Right renal pelvis (tissue), 4 donors: ENCODE data around the gene UBTF. TPM values are rescaled to one million over a fixed set of nuclear protein-coding genes. Genes with fewer than 3 reads are reported as not detected.

Experiments
- DNase-seq, 4 donors: peaks; one replicate each; pipeline ENCODE4 v3.0.0-alpha.2; 2013; ENCODE audit warnings: low read depth in 4 of 4, low spot score in 3 of 4, missing footprints in 1 of 4
- polyA plus RNA-seq, 4 donors: library from polyadenylated mRNA; unstranded; fragments of 120-200 nt; gene quantifications; one replicate each; pipeline ENCODE4 v1.2.1, GENCODE V29; 2013; ENCODE audit not compliant: insufficient read length in 4 of 4

The UBTF gene
- polyA plus RNA-seq, 4 donors, result 126 to 130 (median 128) TPM

GRCh38 chr17:44216694-44217093 is 2.8 kb downstream of the UBTF start:
- DNase-seq, result no peak

- no peak for DNase-seq
Observed at GRCh38 chr17:44216173-44216572, 3.3 kb downstream of the UBTF start.

GRCh38 chr17:44214896-44215295 is 4.6 kb downstream of the UBTF start:
- no peak for DNase-seq

- no peak for DNase-seq
Observed at GRCh38 chr17:44214230-44214494, 5.3 kb downstream of the UBTF start.

GRCh38 chr17:44213403-44214229 is 5.9 kb downstream of the UBTF start:
- no peak for DNase-seq

GRCh38 chr17:44212507-44213402 is 6.7 kb downstream of the UBTF start:
- no peak for DNase-seq

- DNase-seq, result no peak
Observed at GRCh38 chr17:44211281-44212265, 7.9 kb downstream of the UBTF start.

GRCh38 chr17:44210342-44211192 is 8.9 kb downstream of the UBTF start:
- DNase-seq, result peak in 2 of 4 donors; percentile 59 to 71

GRCh38 chr17:44209786-44210341 is 9.6 kb downstream of the UBTF start:
- DNase-seq, result no peak

GRCh38 chr17:44207743-44208142 is 11.7 kb downstream of the UBTF start:
- no peak for DNase-seq

GRCh38 chr17:44207319-44207718 is 12.2 kb downstream of the UBTF start:
- DNase-seq, result no peak

- no peak for DNase-seq
Observed at GRCh38 chr17:44206825-44207155, 12.7 kb downstream of the UBTF start.

- no peak for DNase-seq
Observed at GRCh38 chr17:44205962-44206824, 13.3 kb downstream of the UBTF start.

GRCh38 chr17:44204441-44204882 is 15.0 kb downstream of the UBTF start:
- no peak for DNase-seq

GRCh38 chr17:44203731-44204440 is 15.6 kb downstream of the UBTF start:
- peak in 2 of 4 donors; percentile 14 to 23 for DNase-seq

GRCh38 chr17:44202756-44203155 is 16.7 kb downstream of the UBTF start:
- DNase-seq, result no peak

- no peak for DNase-seq
Observed at GRCh38 chr17:44200478-44201155, 18.9 kb downstream of the UBTF start.
